OCI-LY1 (cell line): Measurements from ENCODE around the gene CEP104.

Experiments used
- H2AFZ ChIP-seq: fragments of 200-600 bp; sonication (generic), shearing (Covaris generic); 2 replicates; pipeline ENCODE4 v1.6.0; 2014; ENCODE audit warnings: antibody characterized with exemption, mild to moderate bottlenecking, low read length
- H3F3A ChIP-seq: fragments of 200-600 bp; sonication (generic), shearing (Covaris generic); 2 replicates; pipeline ENCODE4 v1.6.0; 2014; ENCODE audit warnings: mild to moderate bottlenecking, antibody characterized with exemption, low read length, moderate library complexity; ENCODE audit not compliant: insufficient read depth
- H3K27ac ChIP-seq: fragments of 200-600 bp; sonication (generic); 2 replicates; pipeline ENCODE4 v1.5.1; 2014; ENCODE audit warnings: low read length, mixed run types, mild to moderate bottlenecking, low read depth; ENCODE audit not compliant: poor library complexity, severe bottlenecking
- H3K27me3 ChIP-seq: fragments of 200-600 bp; sonication (generic); 2 replicates; pipeline ENCODE4 v1.6.0; 2014; ENCODE audit warnings: antibody characterized with exemption, mild to moderate bottlenecking, low read length, moderate library complexity; ENCODE audit not compliant: insufficient read depth
- H3K36me3 ChIP-seq: fragments of 200-600 bp; sonication (generic); 2 replicates; pipeline ENCODE4 v1.6.1; 2014; ENCODE audit warnings: mild to moderate bottlenecking, antibody characterized with exemption, low read length, moderate library complexity, mixed read lengths; ENCODE audit not compliant: insufficient read depth
- H3K4me1 ChIP-seq: fragments of 200-600 bp; sonication (generic); 2 replicates; pipeline ENCODE4 v1.5.1; 2014; ENCODE audit warnings: mild to moderate bottlenecking, low read length, moderate library complexity; ENCODE audit not compliant: insufficient read depth, severe bottlenecking
- H3K4me2 ChIP-seq: fragments of 200-600 bp; sonication (generic), shearing (Covaris generic); 2 replicates; pipeline ENCODE4 v1.6.1; 2014; ENCODE audit warnings: low read length
- H3K4me3 ChIP-seq: fragments of 200-600 bp; sonication (generic); 2 replicates; pipeline ENCODE4 v1.5.1; 2014; ENCODE audit warnings: low read length, low read depth, mild to moderate bottlenecking, mixed read lengths; ENCODE audit not compliant: poor library complexity, severe bottlenecking
- H3K79me2 ChIP-seq: fragments of 200-600 bp; shearing (Covaris generic); 2 replicates; pipeline ENCODE4 v1.6.1; 2016; ENCODE audit warnings: mixed run types, low read length, mixed read lengths; ENCODE audit not compliant: insufficient read depth
- H3K9ac ChIP-seq: fragments of 200-600 bp; sonication (generic), shearing (Covaris generic); 2 replicates; pipeline ENCODE4 v1.6.1; 2014; ENCODE audit warnings: mild to moderate bottlenecking, low read length, mixed read lengths
- H3K9me2 ChIP-seq: fragments of 200-600 bp; sonication (generic), shearing (Covaris generic); 2 replicates; pipeline ENCODE4 v1.6.1; 2014; ENCODE audit warnings: low read depth, mild to moderate bottlenecking, low read length, mixed read lengths
- H3K9me3 ChIP-seq: fragments of 200-600 bp; shearing (Covaris generic); 2 replicates; pipeline ENCODE4 v1.6.1; 2014; ENCODE audit warnings: low read length, mixed read lengths
- H4K20me1 ChIP-seq: fragments of 200-600 bp; sonication (generic), shearing (Covaris generic); 2 replicates; pipeline ENCODE4 v1.6.0; 2016; ENCODE audit warnings: mild to moderate bottlenecking, low read length; ENCODE audit not compliant: insufficient read depth
- CTCF ChIP-seq: fragments of 200-600 bp; sonication (generic), shearing (Covaris generic); IDR thresholded peaks from 2 replicates; pipeline ENCODE4 v1.5.1; 2017; ENCODE audit warnings: mild to moderate bottlenecking, antibody characterized with exemption, low read length, moderate library complexity, mixed read lengths
- EZH2 ChIP-seq: fragments of 200-600 bp; sonication (generic), shearing (Covaris generic); IDR thresholded peaks from 2 replicates; pipeline ENCODE4 v1.8.0; 2017; ENCODE audit warnings: borderline replicate concordance, mixed run types, mild to moderate bottlenecking, antibody characterized with exemption, low read length, moderate library complexity, mixed read lengths

CEP104 gene

GRCh38 chr1:3880429-3881192 is 23.6 kb upstream of the CEP104 start:
- no peak overlapping the region for H3K4me3 ChIP-seq
- no peak overlapping the region for H3K4me2 ChIP-seq
- no peak overlapping the region for H3K27ac ChIP-seq
- H3K9me3 ChIP-seq: peaks cover 4% of the 10 kb centered on the region; the same call in 1 of the 2 replicates
- TF ChIP-seq CTCF: no peak
- TF ChIP-seq EZH2: no peak
- no peaks in the 10 kb centered on the region for H3F3A ChIP-seq
- no peaks in the 10 kb centered on the region for H3K4me1 ChIP-seq
- no peak overlapping the region for H2AFZ ChIP-seq
- no peaks in the 10 kb centered on the region for H4K20me1 ChIP-seq
- H3K9me2 ChIP-seq: no peaks in the 10 kb centered on the region
- no peaks in the 10 kb centered on the region for H3K79me2 ChIP-seq
- peaks cover 79% of the 10 kb centered on the region for H3K36me3 ChIP-seq
- no peaks in the 10 kb centered on the region for H3K27me3 ChIP-seq
- H3K9ac ChIP-seq: no peak overlapping the region

DNA sequence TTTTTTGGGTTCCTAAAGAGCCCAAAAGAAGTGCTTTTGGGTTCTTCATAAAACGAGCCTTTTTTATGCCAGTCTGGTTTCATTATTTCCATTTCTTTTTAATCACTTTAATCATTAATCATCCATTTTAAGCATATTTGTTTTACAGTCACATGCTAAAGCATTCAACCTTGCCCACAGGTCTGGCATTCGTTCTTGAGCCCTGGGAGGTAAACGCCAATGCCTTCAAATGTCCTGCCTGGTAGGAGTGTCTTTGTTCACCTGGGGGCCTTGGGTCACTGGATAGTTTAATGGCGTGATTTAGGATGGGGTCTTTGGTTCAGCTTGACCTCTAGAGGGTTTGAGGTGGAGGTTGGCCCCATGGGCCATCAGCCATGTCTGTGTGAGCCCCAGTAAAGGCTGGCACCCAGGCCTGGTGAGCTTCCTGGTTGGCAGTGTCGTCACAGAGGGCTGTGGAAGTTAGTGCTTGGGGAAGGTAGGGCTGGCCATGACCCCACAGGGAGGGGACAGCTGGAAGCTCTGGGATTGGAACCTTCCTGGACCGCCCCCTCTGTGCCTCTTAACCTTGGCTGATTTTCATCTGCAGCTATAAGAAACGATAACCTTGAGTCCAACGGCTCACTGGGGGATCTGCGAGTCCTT is 22.9 kb upstream of the CEP104 start:
- H3K27me3 ChIP-seq: no peaks in the 10 kb centered on the region
- peaks cover 4% of the 10 kb centered on the region; the same call in 1 of the 2 replicates for H3K9me3 ChIP-seq
- no peaks in the 10 kb centered on the region for H3K4me1 ChIP-seq
- TF ChIP-seq CTCF (no peak), EZH2 (no peak)
- H3K4me2 ChIP-seq: no peak overlapping the region
- H3F3A ChIP-seq: no peaks in the 10 kb centered on the region
- no peaks in the 10 kb centered on the region for H3K79me2 ChIP-seq
- H3K36me3 ChIP-seq: peaks cover 79% of the 10 kb centered on the region
- H3K9me2 ChIP-seq: no peaks in the 10 kb centered on the region
- no peaks in the 10 kb centered on the region for H4K20me1 ChIP-seq
- no peak overlapping the region for H3K27ac ChIP-seq
- H3K4me3 ChIP-seq: no peak overlapping the region
- no peak overlapping the region for H3K9ac ChIP-seq
- no peak overlapping the region for H2AFZ ChIP-seq

GRCh38 chr1:3879099-3879498 is 22.1 kb upstream of the CEP104 start:
- H2AFZ ChIP-seq: no peak overlapping the region
- TF ChIP-seq CTCF: no peak
- no peak for TF ChIP-seq EZH2
- no peaks in the 10 kb centered on the region for H3K4me1 ChIP-seq
- no peaks in the 10 kb centered on the region for H3K9me2 ChIP-seq
- no peaks in the 10 kb centered on the region for H4K20me1 ChIP-seq
- H3K79me2 ChIP-seq: no peaks in the 10 kb centered on the region
- H3K9ac ChIP-seq: no peak overlapping the region
- no peak overlapping the region for H3K27ac ChIP-seq
- no peak overlapping the region for H3K4me3 ChIP-seq
- H3K4me2 ChIP-seq: no peak overlapping the region
- H3F3A ChIP-seq: no peaks in the 10 kb centered on the region
- H3K9me3 ChIP-seq: peaks cover 4% of the 10 kb centered on the region; the same call in 1 of the 2 replicates
- H3K27me3 ChIP-seq: no peaks in the 10 kb centered on the region
- H3K36me3 ChIP-seq: peaks cover 76% of the 10 kb centered on the region
